ENCODE data around the gene SEL1L3.

The SEL1L3 gene

GRCh38 chr4:25713812-25714211 lies 149.0 kb downstream of the SEL1L3 start:
- DNase-seq (ENCODE audit: insufficient read length, low spot score) (no peak), FAIRE-seq (no peak)
- TF ChIP-seq PAX5 (IDR thresholded peaks at IDR 0.05; ENCODE audit: insufficient read depth, low read length, severe bottlenecking) (no peak), POLR2AphosphoS5 (IDR thresholded peaks at IDR 0.05; ENCODE audit: low read depth, low read length) (no peak), POU2F2 (IDR thresholded peaks at IDR 0.05; ENCODE audit: low read depth, low read length) (no peak)

- no peak for TF ChIP-seq POLR2AphosphoS5 (IDR thresholded peaks at IDR 0.05; ENCODE audit: low read depth, low read length)
- no peak for TF ChIP-seq PAX5 (IDR thresholded peaks at IDR 0.05; ENCODE audit: insufficient read depth, low read length, severe bottlenecking)
- no peak for TF ChIP-seq SPI1 (IDR thresholded peaks at IDR 0.05; ENCODE audit: low read depth, low read length)
- no peak for TF ChIP-seq TAF1 (IDR thresholded peaks at IDR 0.05; ENCODE audit: low read depth, low read length)
- TF ChIP-seq POLR2A (IDR thresholded peaks at IDR 0.05; ENCODE audit: low read depth, low read length): no peak
- no peak for TF ChIP-seq POU2F2 (IDR thresholded peaks at IDR 0.05; ENCODE audit: low read depth, low read length)
- FAIRE-seq (no peak), DNase-seq (ENCODE audit: insufficient read length, low spot score) (no peak)
Observed at GRCh38 chr4:25712611-25713010, 150.2 kb downstream of the SEL1L3 start.

GRCh38 chr4:25710637-25711036 lies 152.2 kb downstream of the SEL1L3 start:
- FAIRE-seq (no peak), DNase-seq (ENCODE audit: insufficient read length, low spot score) (no peak)
- no peak for TF ChIP-seq POLR2A (IDR thresholded peaks at IDR 0.05; ENCODE audit: low read depth, low read length)
- TF ChIP-seq PAX5 (IDR thresholded peaks at IDR 0.05; ENCODE audit: insufficient read depth, low read length, severe bottlenecking): no peak
- TF ChIP-seq POU2F2 (IDR thresholded peaks at IDR 0.05; ENCODE audit: low read depth, low read length): no peak
- TF ChIP-seq POLR2AphosphoS5 (IDR thresholded peaks at IDR 0.05; ENCODE audit: low read depth, low read length): no peak
- no peak for TF ChIP-seq TAF1 (IDR thresholded peaks at IDR 0.05; ENCODE audit: low read depth, low read length)
- TF ChIP-seq SPI1 (IDR thresholded peaks at IDR 0.05; ENCODE audit: low read depth, low read length): no peak

- DNase-seq (ENCODE audit: insufficient read length, low spot score) (no peak), FAIRE-seq (no peak)
- TF ChIP-seq POLR2A (IDR thresholded peaks at IDR 0.05; ENCODE audit: low read depth, low read length) (no peak), PAX5 (IDR thresholded peaks at IDR 0.05; ENCODE audit: insufficient read depth, low read length, severe bottlenecking) (no peak), SPI1 (IDR thresholded peaks at IDR 0.05; ENCODE audit: low read depth, low read length) (no peak), TAF1 (IDR thresholded peaks at IDR 0.05; ENCODE audit: low read depth, low read length) (no peak), POLR2AphosphoS5 (IDR thresholded peaks at IDR 0.05; ENCODE audit: low read depth, low read length) (no peak), POU2F2 (IDR thresholded peaks at IDR 0.05; ENCODE audit: low read depth, low read length) (no peak)
Observed at GRCh38 chr4:25704516-25704915, 158.3 kb downstream of the SEL1L3 start.

- no peak for DNase-seq (ENCODE audit: insufficient read length, low spot score)
- TF ChIP-seq SPI1 (IDR thresholded peaks at IDR 0.05; ENCODE audit: low read depth, low read length) (no peak), POU2F2 (IDR thresholded peaks at IDR 0.05; ENCODE audit: low read depth, low read length) (no peak), POLR2AphosphoS5 (IDR thresholded peaks at IDR 0.05; ENCODE audit: low read depth, low read length) (no peak), TAF1 (IDR thresholded peaks at IDR 0.05; ENCODE audit: low read depth, low read length) (no peak), PAX5 (IDR thresholded peaks at IDR 0.05; ENCODE audit: insufficient read depth, low read length, severe bottlenecking) (no peak), POLR2A (IDR thresholded peaks at IDR 0.05; ENCODE audit: low read depth, low read length) (no peak)
- no peak for FAIRE-seq
Observed at GRCh38 chr4:25703731-25704388, 158.9 kb downstream of the SEL1L3 start.

GRCh38 chr4:25702848-25703247 lies 159.9 kb downstream of the SEL1L3 start:
- TF ChIP-seq POU2F2 (IDR thresholded peaks at IDR 0.05; ENCODE audit: low read depth, low read length) (no peak), POLR2A (IDR thresholded peaks at IDR 0.05; ENCODE audit: low read depth, low read length) (no peak)
- DNase-seq (ENCODE audit: insufficient read length, low spot score) (no peak), FAIRE-seq (no peak)

GRCh38 chr4:25700661-25701060 lies 162.1 kb downstream of the SEL1L3 start:
- TF ChIP-seq PAX5 (IDR thresholded peaks at IDR 0.05; ENCODE audit: insufficient read depth, low read length, severe bottlenecking) (no peak), TAF1 (IDR thresholded peaks at IDR 0.05; ENCODE audit: low read depth, low read length) (no peak), POLR2AphosphoS5 (IDR thresholded peaks at IDR 0.05; ENCODE audit: low read depth, low read length) (no peak), SPI1 (IDR thresholded peaks at IDR 0.05; ENCODE audit: low read depth, low read length) (no peak), POLR2A (IDR thresholded peaks at IDR 0.05; ENCODE audit: low read depth, low read length) (no peak), POU2F2 (IDR thresholded peaks at IDR 0.05; ENCODE audit: low read depth, low read length) (no peak)
- FAIRE-seq (no peak), DNase-seq (ENCODE audit: insufficient read length, low spot score) (no peak)

GRCh38 chr4:25697516-25697915 lies 165.3 kb downstream of the SEL1L3 start:
- FAIRE-seq (no peak), DNase-seq (ENCODE audit: insufficient read length, low spot score) (no peak)
- TF ChIP-seq SPI1 (IDR thresholded peaks at IDR 0.05; ENCODE audit: low read depth, low read length): no peak
- TF ChIP-seq TAF1 (IDR thresholded peaks at IDR 0.05; ENCODE audit: low read depth, low read length): no peak
- no peak for TF ChIP-seq POLR2AphosphoS5 (IDR thresholded peaks at IDR 0.05; ENCODE audit: low read depth, low read length)
- no peak for TF ChIP-seq POLR2A (IDR thresholded peaks at IDR 0.05; ENCODE audit: low read depth, low read length)
- no peak for TF ChIP-seq POU2F2 (IDR thresholded peaks at IDR 0.05; ENCODE audit: low read depth, low read length)
- no peak for TF ChIP-seq PAX5 (IDR thresholded peaks at IDR 0.05; ENCODE audit: insufficient read depth, low read length, severe bottlenecking)

Data from GM12891 (cell line).